H1 (cell line): Measurements from ENCODE around the gene SH3RF2. TPM values are rescaled to one million over a fixed set of nuclear protein-coding genes. Genes with fewer than 3 reads are reported as not detected.

Experiments used
- CTCF ChIA-PET: fragments of 300-600 bp; sonication (Branson Sonifier 250); formaldehyde crosslinking; loops from one replicate; lab custom pipeline; 2021; ENCODE audit not compliant: partially characterized antibody; lab: Charles Lee
- POLR2A ChIA-PET: fragments of 300-600 bp; sonication (Branson Sonifier 250); formaldehyde crosslinking; loops from one replicate; lab custom pipeline; 2021; ENCODE audit warnings: inconsistent platforms; ENCODE audit not compliant: partially characterized antibody; lab: Charles Lee
- DNase-seq, 2 experiments: peaks; one replicate each; pipeline versions ENCODE4 v3.0.0 to v3.0.0-alpha.2; 2010 to 2022; ENCODE audit warnings: low spot score in 2 of 2, low read depth in 1 of 2, mixed read lengths in 1 of 2
- FAIRE-seq: peaks from 2 replicates; lab custom pipeline; 2011; peaks lifted over from hg19 to GRCh38; lab: Jason Lieb, UNC
- H2AFZ ChIP-seq: 2 replicates; pipeline ENCODE4 v1.8.1; 2012; ENCODE audit warnings: low read length, inconsistent platforms
- H2AK5ac ChIP-seq: 2 replicates; pipeline ENCODE4 v1.6.1; 2013; ENCODE audit warnings: low read depth, low read length
- H2BK120ac ChIP-seq: replicated peaks from 2 replicates; pipeline ENCODE3; 2013; ENCODE audit warnings: low read depth, low read length, inconsistent platforms
- H2BK12ac ChIP-seq: 2 replicates; pipeline ENCODE4 v1.6.1; 2013; ENCODE audit warnings: low read depth, low read length
- H2BK15ac ChIP-seq: 2 replicates; pipeline ENCODE4 v1.6.1; 2013; ENCODE audit warnings: low read length
- H2BK20ac ChIP-seq: 2 replicates; pipeline ENCODE4 v1.6.1; 2013; ENCODE audit warnings: low read length
- H2BK5ac ChIP-seq: 2 replicates; pipeline ENCODE4 v1.6.1; 2013; ENCODE audit warnings: low read depth, low read length
- H3K14ac ChIP-seq: 2 replicates; pipeline ENCODE4 v1.6.1; 2013; ENCODE audit warnings: inconsistent platforms; ENCODE audit not compliant: insufficient read length
- H3K18ac ChIP-seq: 2 replicates; pipeline ENCODE4 v1.6.1; 2013; ENCODE audit warnings: low read length; ENCODE audit errors: extremely low read depth
- H3K23ac ChIP-seq: 2 replicates; pipeline ENCODE4 v1.6.1; 2013; ENCODE audit warnings: inconsistent platforms; ENCODE audit not compliant: insufficient read length
- H3K23me2 ChIP-seq: 2 replicates; pipeline ENCODE4 v1.6.1; 2013; ENCODE audit warnings: low read depth, low read length
- H3K27ac ChIP-seq: 2 replicates; pipeline ENCODE4 v1.6.1; 2011; ENCODE audit warnings: low read depth, low read length, inconsistent platforms
- H3K27me3 ChIP-seq, 4 experiments: replicated peaks in 1 of 4; 1 replicate in 1 of 4; 2 replicates in 3 of 4; pipeline versions ENCODE4 v1.6.1 to v1.8.1; 2011 to 2013; ENCODE audit warnings: low read length in 3 of 4, mild to moderate bottlenecking in 3 of 4, inconsistent platforms in 2 of 4, mixed read lengths in 2 of 4, moderate library complexity in 1 of 4; ENCODE audit not compliant: control insufficient read depth in 3 of 4, insufficient read depth in 3 of 4; ENCODE audit errors: extremely low read depth in 1 of 4
- H3K36me3 ChIP-seq, 4 experiments: 2 replicates each; pipeline versions ENCODE4 v1.6.1 to v1.8.1; 2011 to 2013; ENCODE audit warnings: mild to moderate bottlenecking in 4 of 4, low read length in 3 of 4, moderate library complexity in 2 of 4, control low read depth in 1 of 4, inconsistent platforms in 1 of 4; ENCODE audit not compliant: insufficient read depth in 4 of 4, control insufficient read depth in 2 of 4
- H3K4ac ChIP-seq: replicated peaks from 2 replicates; pipeline ENCODE3; 2013; ENCODE audit warnings: low read length, low read depth, mixed read lengths, inconsistent platforms; ENCODE audit not compliant: insufficient read length
- H3K4me1 ChIP-seq, 4 experiments: replicated peaks in 1 of 4; 1 replicate in 1 of 4; 2 replicates in 3 of 4; pipeline versions ENCODE4 v1.6.1 to v1.8.1; 2011 to 2013; ENCODE audit warnings: low read length in 3 of 4, inconsistent platforms in 2 of 4, mixed read lengths in 1 of 4; ENCODE audit not compliant: insufficient read depth in 4 of 4, control insufficient read depth in 3 of 4
- H3K4me2 ChIP-seq, 2 experiments: 2 replicates each; pipeline versions ENCODE4 v1.6.1 to v1.8.1; 2011 to 2013; ENCODE audit warnings: low read depth in 2 of 2, low read length in 2 of 2, control low read depth in 1 of 2, inconsistent platforms in 1 of 2, mild to moderate bottlenecking in 1 of 2; ENCODE audit not compliant: insufficient read depth in 1 of 2
- H3K4me3 ChIP-seq, 4 experiments: fragments of 200-600, 300-600 bp in 1 of 4; sonication (generic), shearing (Covaris generic), sonication (Bioruptor Twin) in 1 of 4; 2 replicates each; pipeline versions ENCODE4 v1.5.1 to v1.8.1; 2011 to 2016; ENCODE audit warnings: low read length in 4 of 4, low read depth in 3 of 4, control low read depth in 2 of 4, inconsistent platforms in 2 of 4, mild to moderate bottlenecking in 2 of 4, mixed read lengths in 1 of 4, moderate library complexity in 1 of 4; ENCODE audit not compliant: insufficient read depth in 2 of 4; ENCODE audit errors: extremely low read depth in 1 of 4
- H3K56ac ChIP-seq: replicated peaks from 2 replicates; pipeline ENCODE3; 2013; ENCODE audit warnings: low read depth, mild to moderate bottlenecking, mixed read lengths, low read length, inconsistent platforms; ENCODE audit not compliant: insufficient read length
- H3K79me1 ChIP-seq: 2 replicates; pipeline ENCODE4 v1.6.1; 2013; ENCODE audit warnings: low read depth, low read length, control low read depth
- H3K79me2 ChIP-seq, 2 experiments: 2 replicates each; pipeline versions ENCODE4 v1.6.1 to v1.8.1; 2012 to 2013; ENCODE audit warnings: low read length in 2 of 2, mild to moderate bottlenecking in 2 of 2, inconsistent platforms in 1 of 2; ENCODE audit not compliant: insufficient read depth in 2 of 2, control insufficient read depth in 1 of 2
- H3K9ac ChIP-seq, 4 experiments: replicated peaks in 1 of 4; 1 replicate in 1 of 4; 2 replicates in 3 of 4; pipeline versions ENCODE4 v1.6.1 to v1.8.1; 2011 to 2013; ENCODE audit warnings: low read depth in 3 of 4, low read length in 3 of 4, control low read depth in 2 of 4, mild to moderate bottlenecking in 2 of 4, moderate library complexity in 2 of 4, inconsistent platforms in 1 of 4; ENCODE audit errors: extremely low read depth in 1 of 4
- H3K9me3 ChIP-seq, 2 experiments: 2 replicates each; pipeline versions ENCODE4 v1.6.1 to v1.8.1; 2012 to 2013; ENCODE audit warnings: mild to moderate bottlenecking in 2 of 2, moderate library complexity in 2 of 2, control low read depth in 1 of 2, inconsistent platforms in 1 of 2, low read depth in 1 of 2, low read length in 1 of 2, mixed read lengths in 1 of 2; ENCODE audit not compliant: insufficient read depth in 2 of 2
- H4K20me1 ChIP-seq, 2 experiments: replicated peaks in 1 of 2; 2 replicates each; pipeline versions ENCODE3 to v1.8.1; 2011 to 2013; ENCODE audit warnings: inconsistent platforms in 2 of 2, low read length in 2 of 2, mild to moderate bottlenecking in 1 of 2; ENCODE audit not compliant: insufficient read depth in 2 of 2, control insufficient read depth in 1 of 2
- H4K5ac ChIP-seq: 2 replicates; pipeline ENCODE4 v1.6.1; 2013; ENCODE audit warnings: low read length, low read depth, mixed read lengths, inconsistent platforms; ENCODE audit not compliant: insufficient read length
- H4K8ac ChIP-seq: 2 replicates; pipeline ENCODE4 v1.8.0; 2013; ENCODE audit warnings: mild to moderate bottlenecking, moderate library complexity, low read length, inconsistent platforms; ENCODE audit not compliant: insufficient read depth; ENCODE audit errors: extremely low read depth
- H4K91ac ChIP-seq: replicated peaks from 2 replicates; pipeline ENCODE3; 2013; ENCODE audit warnings: low read length, mixed read lengths, inconsistent platforms; ENCODE audit not compliant: insufficient read length
- EP300 ChIP-seq, 2 experiments: IDR thresholded peaks; 1 replicate in 1 of 2; 2 replicates in 1 of 2; pipeline ENCODE4 v1.6.1; 2011 to 2012; ENCODE audit warnings: low read depth in 2 of 2, low read length in 2 of 2, mild to moderate bottlenecking in 2 of 2, borderline replicate concordance in 1 of 2, inconsistent platforms in 1 of 2, moderate library complexity in 1 of 2
- EZH2 ChIP-seq: fragments of 200-600 bp; sonication (generic); IDR thresholded peaks from 2 replicates; pipeline ENCODE4 v1.7.1; 2012; ENCODE audit warnings: low read depth, mild to moderate bottlenecking, moderate library complexity, low read length, inconsistent platforms; ENCODE audit not compliant: severe bottlenecking
- JUN ChIP-seq: IDR thresholded peaks from 2 replicates; pipeline ENCODE4 v1.6.1; 2011; ENCODE audit warnings: low read depth, mild to moderate bottlenecking, improper control_type of control experiment, low read length
- WGBS, 2 experiments: shearing (Covaris generic) in 1 of 2; methylation state at CpG; one replicate each; pipeline versions ENCODE4 v1.1.6 to v1.1.7; 2013 to 2015; ENCODE audit warnings: low lambda C conversion rate in 2 of 2, mixed read lengths in 2 of 2, inconsistent platforms in 1 of 2, low coverage in 1 of 2, missing lambda C conversion rate in 1 of 2; ENCODE audit not compliant: insufficient replicate concordance in 2 of 2, insufficient coverage in 1 of 2, insufficient read length in 1 of 2; ENCODE audit errors: extremely low coverage in 1 of 2, missing lambda C conversion rate in 1 of 2; 5-methylcytosine and 5-hydroxymethylcytosine counted together
- polyA plus RNA-seq, 7 experiments: library from polyadenylated mRNA; depleted of rRNA in 3 of 7; stranded (reverse) in 5 of 7; unstranded in 2 of 7; fragments of >200 nt in 5 of 7; fragments of 200-250 nt in 2 of 7; gene quantifications; 1 replicate in 5 of 7; 2 replicates in 1 of 7; 4 replicates in 1 of 7; pipeline versions ENCODE4 v1.2.1 to v1.2.3, GENCODE V29; 2011 to 2013; ENCODE audit warnings: missing spikeins in 2 of 7, mixed read lengths in 2 of 7
- total RNA-seq: library from RNA; stranded (reverse); fragmentation: NEBNext Ultra II Directional; extraction: Animal tissue kit (Norgen Biotek cat#: 25700); gene quantifications from 2 replicates; pipeline ENCODE4 v1.2.1, GENCODE V29; 2021

Gene SH3RF2
- total and polyA plus RNA-seq, 2 of the 8 experiments (the other 6 are each of a cell fraction or from before 2014, with no cell fraction given) = 0.80 to 0.95 TPM

DNA sequence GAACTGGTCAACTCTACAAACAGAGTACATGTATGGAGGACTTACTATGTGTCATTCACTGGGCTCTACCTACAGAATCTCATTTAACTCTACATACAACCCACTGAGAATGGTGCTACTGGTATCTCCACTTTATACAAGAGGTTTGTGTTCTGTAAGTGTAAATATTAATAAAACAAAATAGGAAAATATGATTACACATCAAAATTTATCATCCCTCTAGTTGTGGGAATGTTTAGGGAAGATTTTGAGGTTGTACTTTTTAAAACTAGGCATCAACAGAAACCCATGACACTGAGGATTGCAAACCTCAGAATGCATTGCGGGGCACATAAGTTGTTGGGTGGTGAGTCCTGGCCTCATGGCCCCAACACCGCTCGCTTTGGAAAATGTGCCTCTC lies 11.7 kb downstream of the SH3RF2 start:
- Histone ChIP-seq H3K4ac (no peak overlapping the region), H3K27ac (no peak overlapping the region)
- 87% methylated on average over 3 of the region's 3 CpGs; no CpG with 5 or more reads in 1 of the 2 experiments for WGBS, 2 experiments
- no peak for TF ChIP-seq JUN
- TF ChIP-seq EP300 (IDR thresholded peaks at IDR 0.05; ENCODE audit: borderline replicate concordance in 1 of 2, low read depth in 2 of 2, low read length in 2 of 2) = no peak
- no peak for TF ChIP-seq EZH2

More for the DNA sequence above, 11.7 kb downstream of the SH3RF2 start:
- CTCF ChIA-PET = interaction anchor here (0.8 to 4.3 kb wide), 5 partner anchors 9 to 93 kb away, joined by 3 to 18 read pairs (median 4); no protein-coding TSS in a partner anchor
- POLR2A ChIA-PET = interaction anchor here (0.6 kb wide), 1 partner anchor 91 kb away, joined by 3 read pairs; no protein-coding TSS in a partner anchor
- Histone ChIP-seq H4K5ac (no peak overlapping the region), H2BK15ac (no peak overlapping the region), H3K23me2 (no peaks in the 10 kb centered on the region), H3K27me3 (no peaks in the 10 kb centered on the region), H2BK120ac (no peak overlapping the region), H2BK20ac (no peak overlapping the region), H3K9ac (no peak overlapping the region), H4K20me1 (no peaks in the 10 kb centered on the region), H2AK5ac (no peak overlapping the region), H3K4me1 (peaks cover 0 to 7% (median 4%) of the 10 kb centered on the region in 4 experiments; a peak in 4 of 7 replicates), H4K8ac (no peak overlapping the region), H2BK5ac (no peak overlapping the region), H2AFZ (no peak overlapping the region), H3K14ac (no peak overlapping the region), H3K79me2 (no peaks in the 10 kb centered on the region), H3K9me3 (no peaks in the 10 kb centered on the region), H3K79me1 (no peaks in the 10 kb centered on the region), H2BK12ac (no peak overlapping the region), H3K18ac (no peak overlapping the region), H3K56ac (no peak overlapping the region), H4K91ac (no peak overlapping the region), H3K4me2 (no peak overlapping the region), H3K4me3 (no peak overlapping the region), H3K36me3 (no peaks in the 10 kb centered on the region), H3K23ac (no peak overlapping the region)
- DNase-seq (no peak), FAIRE-seq (no peak)
